PC-3 (cell line): ENCODE data around the gene GTPBP3. TPM values are rescaled to one million over a fixed set of nuclear protein-coding genes. Genes with fewer than 3 reads are reported as not detected.

Experiments used
- ATAC-seq: fragments of 200-7000 bp; cut with Tn5 transposase; 2 replicates; pipeline ENCODE4 v1.9.1; 2020; ENCODE audit warnings: mild to moderate bottlenecking, moderate library complexity
- BruUV-seq: library from RNA; stranded (reverse); fragments of 400-500 nt; replicated peaks from 2 replicates; lab custom pipeline; 2021; lab: Mats Ljungman, UMichigan
- CTCF ChIA-PET: fragments of 300-600 bp; sonication (Branson Sonifier 250); formaldehyde crosslinking; loops from one replicate; lab custom pipeline; 2022; ENCODE audit warnings: antibody characterized with exemption; lab: Charles Lee
- POLR2A ChIA-PET: fragments of 300-600 bp; sonication (Branson Sonifier 250); formaldehyde crosslinking; loops from one replicate; lab custom pipeline; 2022; ENCODE audit warnings: antibody characterized with exemption; ENCODE audit not compliant: unreplicated experiment; lab: Charles Lee
- DNase-seq: peaks from one replicate; pipeline ENCODE4 v3.0.0-alpha.2; 2015
- H2AFZ ChIP-seq: fragments of 300-600 bp; sonication (generic); 2 replicates; pipeline ENCODE4 v1.6.0; 2016; ENCODE audit warnings: antibody characterized with exemption, low read length
- H3F3A ChIP-seq: fragments of 300-600 bp; sonication (generic); one replicate; pipeline ENCODE4 v1.6.0; 2017; ENCODE audit warnings: antibody characterized with exemption, low read length, control low read depth, mild to moderate bottlenecking; ENCODE audit not compliant: unreplicated experiment
- H3K27ac ChIP-seq: fragments of 300-600 bp; sonication (generic); 2 replicates; pipeline ENCODE4 v1.5.1; 2016; ENCODE audit warnings: mild to moderate bottlenecking, low read length
- H3K27me3 ChIP-seq: fragments of 300-600 bp; sonication (generic); 2 replicates; pipeline ENCODE4 v1.6.1; 2016; ENCODE audit warnings: low read length, mixed read lengths
- H3K36me3 ChIP-seq: fragments of 300-600 bp; sonication (generic); 2 replicates; pipeline ENCODE4 v1.6.1; 2016; ENCODE audit warnings: low read depth, mixed run types, low read length, mixed read lengths
- H3K4me1 ChIP-seq: fragments of 300-600 bp; sonication (generic); 2 replicates; pipeline ENCODE4 v1.5.1; 2016; ENCODE audit warnings: low read length; ENCODE audit not compliant: insufficient read depth
- H3K4me2 ChIP-seq: fragments of 300-600 bp; sonication (generic); 2 replicates; pipeline ENCODE4 v1.6.0; 2016; ENCODE audit warnings: low read length
- H3K4me3 ChIP-seq: fragments of 300-600 bp; sonication (generic); 2 replicates; pipeline ENCODE4 v1.5.1; 2016; ENCODE audit warnings: mild to moderate bottlenecking, low read length, mixed read lengths
- H3K79me2 ChIP-seq: fragments of 300-600 bp; sonication (generic); 2 replicates; pipeline ENCODE4 v1.6.1; 2017; ENCODE audit warnings: low read length, mixed read lengths
- H3K9ac ChIP-seq: fragments of 300-600 bp; sonication (generic); 2 replicates; pipeline ENCODE4 v1.6.0; 2016; ENCODE audit warnings: mild to moderate bottlenecking, low read length
- H3K9me2 ChIP-seq: fragments of 300-600 bp; sonication (generic); replicated peaks from 2 replicates; pipeline ENCODE4 v1.6.1; 2016; ENCODE audit warnings: mixed run types, low read length, mixed read lengths
- H3K9me3 ChIP-seq: fragments of 300-600 bp; sonication (generic); 2 replicates; pipeline ENCODE4 v1.6.1; 2016; ENCODE audit warnings: low read length, mixed read lengths
- H4K20me1 ChIP-seq: fragments of 300-600 bp; sonication (generic); 2 replicates; pipeline ENCODE4 v1.6.1; 2016; ENCODE audit warnings: low read length, mixed read lengths
- EZH2 ChIP-seq: fragments of 300-600 bp; sonication (generic); IDR thresholded peaks from one replicate; pipeline ENCODE4 v1.6.1; 2017; ENCODE audit warnings: antibody characterized with exemption, mild to moderate bottlenecking, low read length; ENCODE audit not compliant: unreplicated experiment
- EZH2phosphoT487 ChIP-seq: fragments of 300-600 bp; sonication (generic); IDR thresholded peaks from 2 replicates; pipeline ENCODE4 v1.6.1; 2018; ENCODE audit warnings: mild to moderate bottlenecking, antibody characterized with exemption, low read length, borderline replicate concordance
- intact Hi-C: fragments of 100-400 bp; cut with micrococcal nuclease; formaldehyde crosslinking; loops from 2 replicates; pipeline ENCODE4 v1.9.0; 2023
- total RNA-seq: library from RNA; depleted of rRNA; stranded (reverse); fragments of >200 nt; gene quantifications from 2 replicates; pipeline ENCODE4 v1.2.3, GENCODE V29; 2014
- TF ChIP-seq, protein P1 (sequence below): fragments of 300-600 bp; sonication (generic); conservative IDR thresholded peaks from 2 replicates; pipeline ENCODE4 v1.5.1; 2017; ENCODE audit warnings: antibody characterized with exemption, low read depth, mild to moderate bottlenecking, low read length

The GTPBP3 gene
- total RNA-seq, 1 experiment from 2014 or later, result 86.0 TPM

DNA sequence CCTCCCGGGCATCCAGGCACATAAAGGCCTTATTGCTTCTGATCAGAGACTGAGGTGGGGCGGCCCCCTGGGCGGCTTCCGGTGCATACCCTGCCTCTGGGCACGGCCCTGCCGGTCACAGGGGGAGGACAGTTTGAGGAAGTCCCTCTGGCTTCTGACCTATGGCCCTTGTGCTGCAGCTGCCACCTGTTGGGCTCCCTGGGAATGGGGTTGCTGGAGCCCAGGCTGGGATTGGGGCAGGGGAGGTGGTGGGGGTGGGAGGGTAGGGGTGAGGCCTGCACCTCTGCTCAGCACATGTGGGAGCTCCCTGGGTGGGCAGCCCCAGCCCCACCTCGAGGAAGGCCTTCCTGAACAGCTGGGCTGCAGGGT is 13.4 kb upstream of the GTPBP3 start:
- H3K79me2 ChIP-seq, result peaks cover 1% of the 10 kb centered on the region; the same call in 1 of the 2 replicates
- intact Hi-C loops, result no loop called here

DNA sequence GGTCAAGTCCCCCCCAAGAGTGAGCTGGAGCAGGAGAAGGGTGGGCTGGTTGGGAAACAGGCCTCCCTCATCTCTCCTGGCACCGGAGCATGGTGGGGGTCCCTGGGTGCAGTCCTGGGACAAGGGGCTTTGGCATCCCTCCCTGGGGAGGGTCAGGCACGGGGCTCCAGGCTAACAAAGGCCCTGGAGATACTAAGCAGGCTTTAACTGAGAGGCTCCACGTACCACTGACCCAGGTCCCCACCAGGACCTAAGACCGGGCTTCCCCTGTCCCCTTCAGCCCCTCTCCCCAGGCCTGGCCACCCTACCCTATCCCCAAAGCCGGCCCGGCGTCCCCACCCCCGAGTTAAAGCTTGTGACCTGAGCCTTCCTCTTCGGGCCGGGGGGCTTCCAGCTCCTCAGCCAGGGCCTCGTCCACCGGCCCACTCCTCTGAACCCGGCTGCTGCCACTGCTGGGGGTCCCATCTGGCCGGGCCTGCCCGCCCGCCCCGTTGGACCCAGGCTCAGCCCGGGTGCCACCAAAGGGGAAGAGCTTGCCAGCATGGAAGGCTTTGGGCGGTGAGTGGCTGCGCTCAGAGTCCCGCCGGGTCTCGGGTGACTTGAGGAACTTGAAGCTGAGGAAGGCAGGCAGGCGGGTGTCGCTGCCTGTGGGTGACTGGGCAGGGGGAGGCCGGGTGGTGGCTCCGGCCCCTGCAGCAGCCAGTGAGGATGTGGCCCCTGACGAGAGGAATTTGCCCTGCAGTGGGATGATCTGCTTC is 12.8 kb upstream of the GTPBP3 start:
- peaks cover 12% of the 10 kb centered on the region for H3K36me3 ChIP-seq
- TF ChIP-seq EZH2 (no peak), EZH2phosphoT487 (no peak)
- TF ChIP-seq, protein P1, sequence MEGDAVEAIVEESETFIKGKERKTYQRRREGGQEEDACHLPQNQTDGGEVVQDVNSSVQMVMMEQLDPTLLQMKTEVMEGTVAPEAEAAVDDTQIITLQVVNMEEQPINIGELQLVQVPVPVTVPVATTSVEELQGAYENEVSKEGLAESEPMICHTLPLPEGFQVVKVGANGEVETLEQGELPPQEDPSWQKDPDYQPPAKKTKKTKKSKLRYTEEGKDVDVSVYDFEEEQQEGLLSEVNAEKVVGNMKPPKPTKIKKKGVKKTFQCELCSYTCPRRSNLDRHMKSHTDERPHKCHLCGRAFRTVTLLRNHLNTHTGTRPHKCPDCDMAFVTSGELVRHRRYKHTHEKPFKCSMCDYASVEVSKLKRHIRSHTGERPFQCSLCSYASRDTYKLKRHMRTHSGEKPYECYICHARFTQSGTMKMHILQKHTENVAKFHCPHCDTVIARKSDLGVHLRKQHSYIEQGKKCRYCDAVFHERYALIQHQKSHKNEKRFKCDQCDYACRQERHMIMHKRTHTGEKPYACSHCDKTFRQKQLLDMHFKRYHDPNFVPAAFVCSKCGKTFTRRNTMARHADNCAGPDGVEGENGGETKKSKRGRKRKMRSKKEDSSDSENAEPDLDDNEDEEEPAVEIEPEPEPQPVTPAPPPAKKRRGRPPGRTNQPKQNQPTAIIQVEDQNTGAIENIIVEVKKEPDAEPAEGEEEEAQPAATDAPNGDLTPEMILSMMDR, result no peak
- H3K27ac ChIP-seq, result no peak overlapping the region
- ChIA-PET CTCF (no interaction called here), POLR2A (no interaction called here)
- no peaks in the 10 kb centered on the region for H3F3A ChIP-seq
- ATAC-seq (no peak), DNase-seq (no peak)
- no peaks in the 10 kb centered on the region for H3K9me2 ChIP-seq
- H3K79me2 ChIP-seq, result no peaks in the 10 kb centered on the region
- H2AFZ ChIP-seq, result no peak overlapping the region
- H3K9ac ChIP-seq, result no peak overlapping the region
- BruUV-seq, result TSS peak; percentile 29
- H3K4me3 ChIP-seq, result no peak overlapping the region
- intact Hi-C loops, result no loop called here
- H3K9me3 ChIP-seq, result no peaks in the 10 kb centered on the region
- H3K4me2 ChIP-seq, result no peak overlapping the region
- H3K4me1 ChIP-seq, result no peaks in the 10 kb centered on the region
- no peaks in the 10 kb centered on the region for H4K20me1 ChIP-seq
- H3K27me3 ChIP-seq, result no peaks in the 10 kb centered on the region

More for the DNA sequence above, 13.4 kb upstream of the GTPBP3 start:
- ATAC-seq (no peak), DNase-seq (no peak)
- Histone ChIP-seq H2AFZ (no peak overlapping the region), H3F3A (no peaks in the 10 kb centered on the region), H3K9me2 (no peaks in the 10 kb centered on the region), H3K27ac (no peak overlapping the region), H3K4me2 (no peak overlapping the region), H3K36me3 (peaks cover 17% of the 10 kb centered on the region), H3K4me3 (no peak overlapping the region), H3K9me3 (no peaks in the 10 kb centered on the region), H4K20me1 (no peaks in the 10 kb centered on the region), H3K27me3 (no peaks in the 10 kb centered on the region), H3K9ac (no peak overlapping the region), H3K4me1 (no peaks in the 10 kb centered on the region)
- CTCF ChIA-PET, result no interaction called here
- TF ChIP-seq, protein P1, result no peak
- TF ChIP-seq EZH2phosphoT487 (no peak), EZH2 (no peak)
- no TSS peak for BruUV-seq
- POLR2A ChIA-PET, result no interaction called here

DNA sequence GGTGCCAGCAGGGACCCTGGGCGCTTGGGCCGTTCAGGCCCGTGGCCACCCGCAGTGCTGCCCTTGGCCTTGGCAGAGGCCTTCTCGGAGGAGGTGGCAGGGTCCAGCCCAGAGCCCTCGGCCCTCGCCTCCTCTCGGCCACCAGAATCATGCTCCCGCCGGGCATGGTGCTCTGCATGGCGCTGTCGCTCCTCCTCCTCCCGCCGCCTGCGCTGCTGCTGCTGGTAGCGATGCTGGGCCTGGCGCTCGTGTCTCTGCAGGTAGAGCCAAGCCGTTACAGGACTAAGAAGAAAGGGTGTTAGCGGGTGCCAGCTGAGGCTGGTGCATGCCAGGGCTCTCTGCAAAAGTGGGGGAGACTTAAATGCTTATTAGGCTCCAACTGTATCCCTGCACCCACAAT is 12.2 kb upstream of the GTPBP3 start:
- no peak overlapping the region for H3K4me2 ChIP-seq
- BruUV-seq, result no TSS peak
- no peaks in the 10 kb centered on the region for H4K20me1 ChIP-seq
- no peaks in the 10 kb centered on the region for H3K4me1 ChIP-seq
- POLR2A ChIA-PET, result no interaction called here
- H3K9me3 ChIP-seq, result no peaks in the 10 kb centered on the region
- H3K4me3 ChIP-seq, result no peak overlapping the region
- DNase-seq (no peak), ATAC-seq (no peak)
- intact Hi-C loops, result no loop called here
- CTCF ChIA-PET, result no interaction called here
- H3K27me3 ChIP-seq, result no peaks in the 10 kb centered on the region
- no peak overlapping the region for H3K27ac ChIP-seq
- H3K9ac ChIP-seq, result no peak overlapping the region
- no peaks in the 10 kb centered on the region for H3K79me2 ChIP-seq
- H3K36me3 ChIP-seq, result peaks cover 6% of the 10 kb centered on the region
- H3F3A ChIP-seq, result no peaks in the 10 kb centered on the region
- TF ChIP-seq, protein P1, result no peak
- no peak for TF ChIP-seq EZH2
- no peak for TF ChIP-seq EZH2phosphoT487
- H3K9me2 ChIP-seq, result no peaks in the 10 kb centered on the region
- H2AFZ ChIP-seq, result no peak overlapping the region
